ENCODE data around the gene COL20A1. TPM values are rescaled to one million over a fixed set of nuclear protein-coding genes. Genes with fewer than 3 reads are reported as not detected.

COL20A1 gene
- total RNA-seq, 1 donor from 2014 or later, result 3.0 TPM

DNA sequence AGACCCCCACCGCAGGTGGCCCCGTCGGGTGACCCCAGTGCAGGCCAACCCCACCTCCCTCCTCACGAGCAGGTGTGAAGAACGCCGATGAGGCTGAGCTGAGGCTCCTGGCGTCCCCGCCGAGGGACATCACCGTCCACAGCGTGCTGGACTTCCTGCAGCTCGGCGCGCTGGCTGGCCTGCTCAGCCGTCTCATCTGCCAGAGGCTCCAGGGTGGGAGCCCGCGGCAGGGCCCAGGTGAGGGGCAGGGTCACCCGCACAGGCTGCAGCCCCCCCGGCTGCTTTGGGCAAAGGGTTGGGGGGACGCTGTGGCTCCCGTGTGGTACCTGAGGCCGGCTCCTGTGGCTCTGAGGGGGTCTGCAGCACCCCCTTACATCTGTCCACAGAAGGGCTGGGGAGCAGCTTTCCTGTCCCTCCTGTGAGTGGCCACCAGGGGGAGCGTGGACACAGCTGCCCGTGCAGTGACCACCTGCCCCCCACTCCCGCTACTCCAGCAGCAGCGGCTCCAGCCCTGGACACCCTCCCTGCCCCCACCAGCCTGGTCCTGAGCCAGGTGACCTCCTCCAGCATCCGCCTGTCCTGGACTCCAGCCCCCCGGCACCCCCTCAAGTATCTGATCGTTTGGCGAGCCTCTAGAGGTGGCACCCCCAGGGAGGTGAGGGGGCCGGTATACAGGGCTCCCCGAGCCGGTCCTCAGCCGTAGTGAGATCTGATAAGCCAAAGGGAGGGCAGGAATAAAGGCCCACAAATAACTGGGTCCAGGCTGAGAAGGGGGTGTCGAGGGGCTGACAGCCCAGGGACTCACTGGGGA is 16.5 kb downstream of the COL20A1 start:
- peak; percentile 12 for DNase-seq

- no peak for DNase-seq
These were observed 17.4 kb downstream of the COL20A1 start for GRCh38 chr20:63310265-63310991.

- no peak for DNase-seq
These were observed 18.3 kb downstream of the COL20A1 start for GRCh38 chr20:63311186-63311832.

- no peak for DNase-seq
These were observed 18.9 kb downstream of the COL20A1 start for GRCh38 chr20:63311833-63312243.

DNA sequence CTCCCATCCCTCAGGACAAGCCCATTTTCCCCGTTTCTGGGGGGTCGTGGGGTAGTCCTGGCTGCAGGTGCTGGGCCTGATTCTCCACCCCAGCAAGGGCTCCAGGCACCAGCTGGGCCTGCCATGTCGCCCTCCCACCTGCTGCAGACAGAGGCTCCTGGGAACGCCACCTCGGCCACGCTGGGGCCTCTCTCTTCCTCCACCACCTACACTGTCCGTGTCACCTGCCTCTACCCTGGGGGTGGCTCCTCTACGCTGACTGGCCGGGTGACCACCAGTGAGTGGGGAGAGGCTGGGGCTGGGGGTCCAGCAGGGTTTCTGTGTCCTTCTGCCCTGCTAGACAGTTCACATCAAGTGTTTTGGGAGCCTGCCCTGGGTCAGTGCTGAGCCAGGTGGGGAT is 19.3 kb downstream of the COL20A1 start:
- DNase-seq, result no peak

DNA sequence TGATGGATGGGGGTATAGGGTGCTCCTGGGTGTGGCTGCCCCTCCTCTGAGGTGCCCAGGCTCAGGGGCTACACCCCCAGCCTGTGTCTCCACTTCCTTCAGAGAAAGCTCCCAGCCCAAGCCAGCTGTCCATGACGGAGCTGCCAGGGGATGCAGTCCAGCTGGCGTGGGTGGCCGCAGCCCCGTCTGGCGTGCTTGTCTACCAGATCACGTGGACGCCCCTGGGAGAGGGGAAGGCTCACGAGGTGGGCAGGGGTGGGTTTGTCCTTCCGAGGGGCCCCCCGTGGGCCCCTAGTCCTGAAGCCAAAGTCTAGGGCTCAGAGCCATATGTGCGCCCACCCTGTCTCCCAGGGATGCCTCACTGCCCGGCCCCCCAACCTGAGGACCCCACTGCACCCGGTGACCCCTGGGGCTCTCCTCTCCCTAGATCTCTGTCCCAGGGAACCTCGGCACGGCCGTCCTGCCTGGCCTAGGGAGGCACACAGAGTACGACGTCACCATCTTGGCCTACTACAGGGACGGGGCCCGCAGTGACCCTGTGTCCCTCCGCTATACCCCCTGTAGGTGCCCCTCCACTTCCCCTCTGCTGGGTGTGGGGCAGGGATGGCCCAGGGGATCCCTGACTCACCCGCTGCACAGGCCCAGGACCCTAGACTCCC is 19.8 kb downstream of the COL20A1 start:
- no peak for DNase-seq

DNA sequence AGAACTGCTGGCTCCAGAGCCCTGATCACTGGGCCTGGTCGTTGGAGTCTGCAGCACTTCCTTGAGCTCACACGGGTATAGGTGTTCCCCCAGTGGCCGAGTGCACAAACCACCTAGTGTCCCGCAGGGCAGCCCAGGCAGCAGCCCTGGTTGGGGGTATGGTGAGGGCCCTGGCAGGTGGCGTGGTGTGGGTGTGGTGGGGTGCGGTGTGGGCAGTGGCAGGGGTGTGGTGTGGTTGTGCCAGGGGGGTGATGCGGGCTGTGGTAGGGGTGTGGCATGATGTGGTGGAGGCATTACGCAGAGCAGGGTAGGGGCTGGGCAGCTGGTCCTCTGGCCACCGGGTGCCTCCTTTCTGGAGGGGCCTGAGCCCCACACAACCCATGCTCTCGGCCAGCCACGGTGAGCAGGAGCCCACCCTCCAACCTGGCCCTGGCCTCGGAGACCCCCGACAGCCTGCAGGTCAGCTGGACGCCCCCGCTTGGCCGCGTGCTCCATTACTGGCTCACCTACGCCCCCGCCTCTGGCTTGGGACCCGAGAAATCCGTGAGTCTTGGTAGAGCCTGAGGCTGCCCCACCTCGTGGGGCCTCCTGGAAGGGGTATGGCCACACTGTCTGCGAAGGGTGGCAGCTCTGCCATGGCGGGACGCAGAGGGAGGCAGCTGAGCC is 20.5 kb downstream of the COL20A1 start:
- DNase-seq, result no peak

DNA sequence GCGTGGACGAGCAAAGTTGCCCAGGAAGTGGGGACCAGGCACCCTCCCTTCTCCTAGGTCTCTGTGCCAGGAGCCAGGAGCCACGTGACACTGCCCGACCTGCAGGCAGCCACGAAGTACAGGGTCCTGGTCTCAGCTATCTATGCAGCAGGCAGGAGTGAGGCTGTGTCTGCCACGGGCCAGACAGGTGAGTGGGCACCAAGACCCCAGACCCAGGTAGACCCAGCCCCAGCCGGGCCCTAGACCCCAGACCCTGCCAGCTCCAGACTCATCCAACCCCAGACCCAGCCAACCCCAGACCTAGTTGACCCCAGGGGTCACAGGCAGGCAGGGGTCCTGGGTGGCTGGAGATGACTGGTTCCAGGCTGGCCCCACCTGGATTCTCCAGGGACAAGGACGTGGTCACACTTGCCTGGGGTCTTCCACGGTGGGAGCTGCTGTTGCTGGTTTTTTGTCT is 21.1 kb downstream of the COL20A1 start:
- no peak for DNase-seq

DNA sequence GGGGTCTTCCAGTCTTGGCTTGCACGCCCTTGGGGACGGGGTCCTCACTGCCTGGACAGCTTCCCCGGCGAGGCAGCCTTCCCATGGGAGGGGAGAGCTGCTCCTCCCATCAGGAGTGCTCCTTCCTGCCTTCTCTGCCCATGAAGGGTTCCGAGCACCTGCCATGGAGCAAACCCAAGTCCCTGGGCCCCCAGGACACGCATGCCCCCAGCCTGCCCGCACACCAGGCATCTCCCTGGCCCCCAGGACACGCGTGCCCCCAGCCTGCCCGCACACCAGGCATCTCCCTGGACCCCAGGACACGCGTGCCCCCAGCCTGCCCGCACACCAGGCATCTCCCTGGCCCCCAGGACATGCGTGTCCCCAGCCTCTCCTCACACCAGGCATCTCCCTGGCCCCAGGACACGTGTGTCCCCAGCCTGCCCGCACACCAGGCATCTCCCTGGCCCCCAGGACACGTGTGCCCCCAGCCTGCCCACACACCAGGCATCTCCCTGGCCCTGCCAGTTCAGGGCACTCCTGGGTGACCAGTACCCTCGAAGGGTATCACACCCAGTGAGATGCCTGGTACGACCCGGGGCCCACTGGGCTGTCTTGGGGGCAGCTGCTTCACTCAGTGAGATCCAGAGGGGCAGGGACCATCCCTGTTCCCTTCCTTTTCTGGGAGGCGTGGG is 21.7 kb downstream of the COL20A1 start:
- DNase-seq, result no peak

DNA sequence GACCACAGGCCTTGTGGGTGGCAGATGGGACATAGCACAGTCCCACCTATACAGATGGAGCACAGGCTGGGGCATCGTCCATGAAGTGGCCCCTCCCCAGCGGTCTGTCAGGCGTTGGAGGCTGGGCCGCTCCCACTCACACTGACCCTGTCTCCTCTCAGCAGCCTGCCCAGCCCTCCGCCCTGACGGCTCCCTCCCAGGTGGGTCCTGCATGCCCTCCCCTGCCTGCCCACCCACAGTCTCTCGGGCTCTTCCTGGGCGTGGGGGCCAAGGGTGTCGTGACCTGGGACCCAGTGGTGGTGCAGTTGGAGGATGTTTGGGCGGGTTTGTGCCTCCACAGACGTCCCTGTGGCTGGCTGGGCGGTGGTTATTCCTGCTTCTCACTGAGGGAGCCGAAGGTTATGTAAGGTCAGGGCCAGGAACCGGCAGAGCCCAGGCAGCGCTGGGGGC is 22.3 kb downstream of the COL20A1 start:
- DNase-seq, result no peak

DNA sequence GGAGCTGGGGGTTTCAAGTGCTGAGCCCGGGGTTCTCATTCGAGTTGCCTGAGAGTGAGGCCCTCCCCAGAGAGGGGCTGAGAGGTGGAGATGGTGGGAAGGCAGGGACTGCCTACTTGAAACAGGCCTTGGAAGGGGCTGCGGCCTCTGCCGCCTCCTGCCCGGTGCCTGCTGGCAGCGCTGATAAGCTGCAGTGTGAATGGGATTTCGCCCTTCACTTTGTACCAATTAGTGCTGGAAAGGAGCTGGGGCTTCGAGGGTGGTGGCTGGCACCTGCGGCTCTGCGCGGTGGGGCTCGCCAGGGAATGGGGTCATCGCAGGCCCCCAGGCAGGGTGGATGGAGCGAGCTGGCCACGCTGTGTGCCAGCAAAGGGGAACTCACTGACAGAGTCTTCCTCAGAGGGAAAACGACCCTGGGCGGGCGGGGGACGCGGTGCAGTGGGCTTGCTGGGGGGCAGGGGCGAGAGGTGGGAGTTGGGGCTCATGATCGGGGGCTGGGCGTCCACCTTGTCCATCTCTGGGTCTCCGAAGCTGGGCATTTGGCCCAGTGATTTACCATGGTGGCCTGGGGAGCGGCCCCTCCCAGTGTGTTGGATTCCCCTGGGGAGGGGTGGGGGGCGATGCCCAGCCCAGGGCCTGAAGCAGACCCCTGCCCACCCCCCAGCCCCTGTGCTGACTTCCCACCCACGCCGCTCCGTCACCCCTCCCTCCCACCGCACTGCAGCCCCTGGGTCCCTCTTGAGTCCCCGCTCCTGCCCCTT is 22.9 kb downstream of the COL20A1 start:
- DNase-seq, result no peak

DNA sequence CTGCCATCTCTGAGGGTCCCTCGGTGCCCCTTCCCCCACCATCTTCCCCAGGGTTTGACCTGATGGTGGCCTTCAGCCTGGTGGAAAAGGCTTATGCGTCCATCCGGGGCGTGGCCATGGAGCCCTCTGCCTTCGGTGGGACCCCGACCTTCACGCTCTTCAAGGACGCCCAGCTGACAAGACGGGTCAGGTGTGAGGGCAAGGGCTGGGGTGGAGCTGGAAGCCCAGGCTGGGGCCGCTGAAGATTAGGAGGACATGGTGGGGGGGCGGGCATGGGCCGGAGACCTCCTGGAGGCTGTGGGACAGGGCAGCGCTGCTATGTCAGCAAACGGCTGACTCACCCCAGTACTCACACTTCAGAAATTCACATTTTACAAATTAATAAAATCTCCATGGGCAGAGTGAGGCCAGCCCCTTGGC is 23.5 kb downstream of the COL20A1 start:
- no peak for DNase-seq

DNA sequence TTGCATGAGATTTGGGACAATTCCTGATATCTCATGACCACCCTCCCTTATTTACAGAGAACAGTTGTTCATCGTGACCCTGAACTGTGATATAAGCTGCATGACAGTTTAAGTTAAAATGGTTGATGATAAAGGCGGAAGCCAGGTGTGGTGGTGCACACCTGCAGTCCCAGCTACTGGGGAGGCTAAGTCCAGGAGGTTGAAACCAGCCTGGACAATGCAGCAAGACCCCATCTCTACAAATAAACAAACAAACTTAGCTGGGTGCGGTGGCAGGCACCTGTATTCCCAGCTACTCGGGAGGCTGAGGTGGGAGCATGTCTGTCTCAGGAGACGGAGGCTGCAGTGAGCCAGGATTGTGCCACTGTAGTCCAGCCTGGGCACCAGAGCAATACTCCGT is 24.1 kb downstream of the COL20A1 start:
- no peak for DNase-seq

DNA sequence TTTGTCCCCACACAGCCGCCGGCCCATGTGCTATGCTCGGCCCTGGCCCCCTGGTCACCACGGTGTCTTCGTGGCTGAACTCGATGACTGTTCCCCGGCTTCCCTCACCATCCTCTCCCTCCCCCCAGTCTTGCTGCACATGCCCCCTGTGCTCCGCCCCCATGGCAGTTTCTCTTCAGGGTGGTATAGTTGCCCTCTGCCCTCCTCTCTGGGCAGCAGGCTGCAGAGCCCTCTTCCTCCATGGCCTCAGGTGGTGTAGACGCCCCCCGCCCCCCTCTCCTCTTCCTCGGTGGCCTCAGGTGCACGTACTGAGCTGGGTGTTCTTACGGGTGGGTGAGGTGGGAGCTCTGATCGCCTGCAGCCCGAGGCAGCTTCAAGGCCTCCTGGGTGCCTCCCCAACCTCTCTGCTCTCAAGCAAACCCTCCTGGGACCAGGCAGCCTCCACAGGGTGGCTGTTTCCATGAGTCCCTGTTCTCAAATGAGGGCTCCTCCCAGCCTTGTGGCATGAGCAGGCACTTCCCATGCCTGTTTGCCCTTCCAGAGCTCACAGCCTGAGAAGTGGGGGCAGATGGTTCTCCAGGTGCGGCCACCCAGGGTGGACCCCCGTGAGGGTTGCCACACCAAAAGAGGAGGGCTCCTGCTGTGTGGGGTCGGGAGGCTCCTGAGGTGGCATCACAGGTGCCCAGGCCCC is 24.8 kb downstream of the COL20A1 start:
- no peak for DNase-seq

DNA sequence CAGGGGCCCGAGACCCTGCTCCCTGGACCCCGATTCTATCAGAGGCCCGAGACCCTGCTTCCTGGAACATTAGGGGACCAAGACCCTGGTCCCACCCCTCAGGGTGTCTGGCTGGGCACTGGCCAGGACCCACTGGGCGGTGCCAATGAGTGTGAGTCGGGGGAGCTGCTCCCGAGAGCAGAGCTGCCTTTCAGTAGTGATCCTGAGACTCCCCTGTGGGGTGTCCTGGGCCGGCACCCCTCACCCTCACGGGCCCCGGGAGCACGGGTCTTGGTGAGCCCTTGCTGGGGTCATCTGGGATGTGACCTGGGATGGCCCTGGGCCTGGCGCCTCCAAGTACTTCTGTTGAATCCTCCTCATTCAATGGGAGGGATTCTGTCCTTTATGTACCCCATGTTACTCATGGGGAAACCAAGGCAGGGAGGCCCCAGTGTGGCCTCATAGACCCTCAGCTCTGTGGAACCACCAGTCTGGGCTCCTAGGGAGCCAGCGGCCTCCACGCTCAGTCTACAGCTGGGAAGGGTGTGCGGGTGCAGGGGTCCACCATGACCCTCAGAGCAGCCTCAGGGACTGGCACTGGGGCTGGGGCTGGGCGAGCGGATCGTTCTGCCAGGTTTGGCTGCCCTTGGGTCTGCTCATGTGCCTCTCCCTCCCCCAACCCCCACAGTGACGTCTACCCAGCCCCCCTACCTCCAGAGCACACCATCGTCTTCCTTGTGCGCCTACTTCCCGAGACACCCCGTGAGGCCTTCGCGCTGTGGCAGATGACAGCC is 25.6 kb downstream of the COL20A1 start:
- DNase-seq, result no peak

DNA sequence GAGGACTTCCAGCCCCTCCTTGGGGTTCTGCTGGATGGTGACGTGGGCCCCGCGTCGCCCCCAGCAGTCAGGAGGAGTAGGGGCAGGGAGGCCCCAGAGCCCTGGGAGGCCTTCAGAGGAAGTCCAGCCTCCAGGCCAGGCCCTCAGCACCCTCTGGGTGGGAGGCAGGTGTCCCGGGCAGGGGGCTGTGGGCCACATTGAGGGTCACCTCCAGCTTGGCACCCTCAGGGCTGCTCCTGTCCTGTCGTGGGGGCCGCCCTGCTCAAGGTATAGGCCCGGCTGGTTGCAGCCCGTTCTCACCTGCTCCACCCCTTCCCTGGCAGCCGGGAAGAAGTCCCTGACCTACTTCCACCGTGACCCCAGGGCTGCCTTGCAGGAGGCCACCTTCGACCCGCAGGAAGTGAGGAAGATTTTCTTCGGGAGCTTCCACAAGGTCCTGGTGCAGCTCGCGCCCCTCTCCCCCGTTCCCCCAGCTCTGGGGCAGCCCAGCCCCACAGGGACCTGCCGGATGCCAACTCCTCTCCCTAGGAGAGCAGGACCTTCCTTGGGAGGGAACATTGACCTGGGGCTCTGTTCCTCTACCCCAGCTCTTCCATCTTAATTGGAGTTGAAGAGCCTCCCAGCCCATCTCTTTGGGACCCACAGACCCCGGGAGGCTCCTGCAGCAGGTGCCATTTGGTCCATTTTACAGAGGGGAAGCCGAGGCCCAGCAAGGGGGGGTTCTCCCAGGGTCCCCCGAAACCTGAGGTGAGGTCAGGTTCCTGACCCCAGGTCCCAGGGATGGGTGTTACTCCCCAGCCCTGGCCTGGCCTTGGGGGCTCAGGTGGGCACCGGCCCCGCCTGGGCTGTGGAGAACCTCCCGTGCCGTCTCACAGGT is 26.4 kb downstream of the COL20A1 start:
- DNase-seq, result no peak

DNA sequence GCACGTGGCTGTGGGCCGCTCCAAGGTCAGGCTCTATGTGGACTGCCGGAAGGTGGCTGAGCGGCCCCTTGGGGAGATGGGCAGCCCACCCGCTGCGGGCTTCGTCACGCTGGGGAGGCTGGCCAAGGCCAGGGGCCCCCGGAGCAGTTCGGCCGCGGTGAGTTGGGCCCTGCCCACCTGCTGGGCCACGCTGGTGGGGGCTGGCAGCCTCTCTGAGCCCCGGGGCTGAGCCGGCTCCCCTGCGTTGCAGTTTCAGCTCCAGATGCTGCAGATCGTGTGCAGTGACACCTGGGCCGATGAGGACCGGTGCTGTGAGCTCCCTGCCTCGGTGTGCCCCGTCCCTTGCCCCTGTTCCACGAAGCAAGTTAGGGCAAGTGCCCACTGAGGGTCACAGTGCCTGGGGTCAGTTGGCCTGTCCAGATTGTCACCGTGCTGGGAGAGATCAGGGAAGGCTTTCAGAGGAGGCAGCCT is 27.1 kb downstream of the COL20A1 start:
- DNase-seq, result no peak

DNA sequence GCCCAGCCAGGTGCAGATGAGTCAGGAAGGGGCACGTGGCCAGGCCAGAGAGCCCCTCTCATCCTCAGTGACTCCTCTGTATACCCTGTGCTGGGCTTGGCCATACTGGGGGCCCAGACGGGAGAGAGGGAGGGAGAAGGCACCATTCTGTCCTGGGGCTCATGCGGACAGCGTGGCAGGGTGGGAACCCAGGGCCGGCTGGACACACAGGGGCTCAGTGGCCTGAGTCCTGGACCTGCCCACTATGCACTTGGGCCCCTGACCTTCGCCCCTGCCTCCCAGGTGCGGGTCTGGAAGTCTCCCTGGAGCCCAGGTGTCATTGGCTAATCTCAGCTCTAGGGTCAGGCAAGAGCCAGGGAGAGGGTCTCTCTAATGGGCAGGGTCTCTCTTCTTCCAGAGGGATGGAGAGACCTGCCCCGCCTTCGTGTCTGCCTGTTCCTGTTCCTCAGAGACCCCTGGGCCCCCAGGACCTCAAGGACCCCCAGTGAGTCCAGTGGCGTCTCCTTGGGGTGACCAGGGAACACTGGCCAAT is 27.7 kb downstream of the COL20A1 start:
- no peak for DNase-seq

Measured in occipital lobe (tissue), 2 donors.